ENCODE measurements around the gene COQ4.
A peak's percentile ranks its signal among the peaks of the same experiment; 100 is the strongest.
"Not testable (repeated sequence)": the region's sequence is repeated elsewhere in the genome, so short reads cannot be mapped to it uniquely, and the experiment has no call there.

COQ4 gene

GRCh38 chr9:128298535-128299482 is 23.8 kb upstream of the COQ4 start:
- no peak for DNase-seq (ENCODE audit: low read depth)

GRCh38 chr9:128304136-128304970 is 18.3 kb upstream of the COQ4 start:
- no peak for DNase-seq (ENCODE audit: low read depth)

GRCh38 chr9:128304971-128305288 is 17.7 kb upstream of the COQ4 start:
- no peak for DNase-seq (ENCODE audit: low read depth)

- DNase-seq (ENCODE audit: low read depth), result no peak
Measured at GRCh38 chr9:128309551-128309950, 13.1 kb upstream of the COQ4 start.

GRCh38 chr9:128310461-128310860 is 12.2 kb upstream of the COQ4 start:
- DNase-seq (ENCODE audit: low read depth), result no peak

GRCh38 chr9:128314697-128315096 is 7.9 kb upstream of the COQ4 start:
- DNase-seq (ENCODE audit: low read depth), result no peak

GRCh38 chr9:128316421-128316820 is 6.2 kb upstream of the COQ4 start:
- DNase-seq (ENCODE audit: low read depth), result no peak

- DNase-seq (ENCODE audit: low read depth), result no peak
Measured at GRCh38 chr9:128317629-128318028, 5.0 kb upstream of the COQ4 start.

- DNase-seq (ENCODE audit: low read depth), result no peak
Measured at GRCh38 chr9:128321343-128321742, 1.3 kb upstream of the COQ4 start.

- DNase-seq (ENCODE audit: low read depth), result no peak
Measured at GRCh38 chr9:128321879-128322403, 698 bp upstream of the COQ4 start.

GRCh38 chr9:128323212-128323730 is 632 bp downstream of the COQ4 start:
- DNase-seq (ENCODE audit: low read depth), result no peak

GRCh38 chr9:128323791-128324190 is 1.2 kb downstream of the COQ4 start:
- DNase-seq (ENCODE audit: low read depth), result no peak

- no peak for DNase-seq (ENCODE audit: low read depth)
Measured at GRCh38 chr9:128324401-128324800, 1.8 kb downstream of the COQ4 start.

GRCh38 chr9:128325629-128326028 is 3.0 kb downstream of the COQ4 start:
- DNase-seq (ENCODE audit: low read depth), result no peak

GRCh38 chr9:128333451-128333869 is 10.8 kb downstream of the COQ4 start:
- no peak for DNase-seq (ENCODE audit: low read depth)

- DNase-seq (ENCODE audit: low read depth), result no peak
Measured at GRCh38 chr9:128335161-128335560, 12.5 kb downstream of the COQ4 start.

GRCh38 chr9:128335914-128336313 is 13.3 kb downstream of the COQ4 start:
- DNase-seq (ENCODE audit: low read depth), result no peak

- no peak for DNase-seq (ENCODE audit: low read depth)
Measured at GRCh38 chr9:128337936-128338335, 15.3 kb downstream of the COQ4 start.

GRCh38 chr9:128338852-128339614 is 16.4 kb downstream of the COQ4 start:
- not testable (repeated sequence) for DNase-seq (ENCODE audit: low read depth)

GRCh38 chr9:128339761-128340690 is 17.4 kb downstream of the COQ4 start, which contains the start of gene SLC27A4:
Gene SLC27A4 (plus strand): TSS chr9:128340527. CDS start chr9:128343133, 2,606 bp downstream.
- peak; percentile 80 for DNase-seq (ENCODE audit: low read depth)
